Natural killer cell (primary cell): ENCODE data around the gene NBPF26. TPM values are rescaled to one million over a fixed set of nuclear protein-coding genes. Genes with fewer than 3 reads are reported as not detected.
"Not testable (repeated sequence)": the region's sequence is repeated elsewhere in the genome, so short reads cannot be mapped to it uniquely, and the experiment has no call there.

Source experiments
- ATAC-seq, 3 donors: fragments of 150-1000 bp in 2 of 3; fragments of 200-7000 bp in 1 of 3; cut with Tn5 transposase; 1 replicate in 1 of 3; 2 replicates in 2 of 3; pipeline ENCODE4 v1.10.0; 2021; ENCODE audit warnings: mild to moderate bottlenecking in 2 of 3, moderate library complexity in 2 of 3
- DNase-seq, 2 donors: peaks; one replicate each; pipeline versions ENCODE4 v3.0.0 to v3.0.0-alpha.2; 2013 to 2021; ENCODE audit warnings: mixed read lengths in 1 of 2
- H3K27ac ChIP-seq: one replicate; pipeline ENCODE4 v1.5.1; 2013; ENCODE audit warnings: mild to moderate bottlenecking, low read length
- H3K27me3 ChIP-seq: one replicate; pipeline ENCODE4 v1.6.1; 2013; ENCODE audit warnings: low read length; ENCODE audit not compliant: control insufficient read depth, insufficient read depth
- H3K36me3 ChIP-seq: one replicate; pipeline ENCODE4 v1.6.1; 2013; ENCODE audit warnings: low read length; ENCODE audit not compliant: control insufficient read depth, insufficient read depth
- H3K4me1 ChIP-seq: one replicate; pipeline ENCODE4 v1.6.1; 2013; ENCODE audit warnings: low read length; ENCODE audit not compliant: control insufficient read depth, insufficient read depth
- H3K4me3 ChIP-seq: one replicate; pipeline ENCODE4 v1.5.1; 2013; ENCODE audit warnings: low read length
- H3K9me3 ChIP-seq: one replicate; pipeline ENCODE4 v1.6.1; 2013; ENCODE audit warnings: low read length; ENCODE audit not compliant: control insufficient read depth, insufficient read depth
- H3K27ac Mint-ChIP-seq, 2 donors: one replicate each; pipeline ENCODE4 v1.8.0; 2022; ENCODE audit warnings: mild to moderate bottlenecking in 2 of 2, mixed read lengths in 2 of 2, moderate library complexity in 1 of 2
- H3K27me3 Mint-ChIP-seq, 2 donors: one replicate each; pipeline ENCODE4 v1.8.0; 2022; ENCODE audit warnings: low read depth in 2 of 2, mixed read lengths in 2 of 2
- H3K36me3 Mint-ChIP-seq: one replicate; pipeline ENCODE4 v1.8.0; 2022; ENCODE audit warnings: mixed read lengths
- H3K4me1 Mint-ChIP-seq, 2 donors: one replicate each; pipeline ENCODE4 v1.8.0; 2022; ENCODE audit warnings: mixed read lengths in 2 of 2
- H3K4me3 Mint-ChIP-seq: one replicate; pipeline ENCODE4 v1.8.0; 2022; ENCODE audit warnings: mild to moderate bottlenecking, moderate library complexity, mixed read lengths
- H3K9me3 Mint-ChIP-seq, 2 donors: one replicate each; pipeline ENCODE4 v1.8.0; 2022; ENCODE audit warnings: mixed read lengths in 2 of 2
- WGBS: methylation state at CpG from one replicate; pipeline ENCODE4 v1.1.7; 2013; ENCODE audit warnings: missing lambda C conversion rate; ENCODE audit not compliant: insufficient coverage; 5-methylcytosine and 5-hydroxymethylcytosine counted together
- intact Hi-C: fragments of 100-400 bp; cut with micrococcal nuclease; formaldehyde crosslinking; loops from one replicate; pipeline ENCODE4 v1.14.2; 2022
- total RNA-seq, 4 donors: library from RNA; stranded (reverse); fragments of 120-200 nt in 1 of 4; gene quantifications; one replicate each; pipeline versions ENCODE4 v1.2.3 to v1.2.4, GENCODE V29; 2013 to 2022

Gene NBPF26
- total RNA-seq, 3 donors from 2014 or later (not counting 1 experiment from before 2014, with no cell fraction given), result 3.3 to 9.8 (median 6.7) TPM

GRCh38 chr1:120723358-120723714 lies 409 bp upstream of the NBPF26 start:
- intact Hi-C loops, H3K4me3 Mint-ChIP-seq, H3K4me3 ChIP-seq: not testable (repeated sequence)

GRCh38 chr1:120724507-120724906 lies 762 bp downstream of the NBPF26 start:
- H3K27me3 Mint-ChIP-seq, H3K4me1 Mint-ChIP-seq, DNase-seq, H3K4me1 ChIP-seq, H3K9me3 Mint-ChIP-seq, H3K36me3 Mint-ChIP-seq, H3K27ac ChIP-seq, ATAC-seq, H3K36me3 ChIP-seq, H3K27me3 ChIP-seq, H3K9me3 ChIP-seq, intact Hi-C loops, H3K27ac Mint-ChIP-seq: not testable (repeated sequence)
- peak overlapping the region; percentile 37 for H3K4me3 ChIP-seq
- WGBS, result 0% methylated on average over 4 of the region's 28 CpGs
- H3K4me3 Mint-ChIP-seq, result peak overlapping the region; percentile 57

More at GRCh38 chr1:120723358-120723714, 409 bp upstream of the NBPF26 start:
- H3K36me3 Mint-ChIP-seq, H3K36me3 ChIP-seq, H3K4me1 ChIP-seq, H3K27ac Mint-ChIP-seq, H3K27me3 Mint-ChIP-seq, DNase-seq, H3K4me1 Mint-ChIP-seq, H3K9me3 Mint-ChIP-seq, H3K27ac ChIP-seq, H3K27me3 ChIP-seq, H3K9me3 ChIP-seq: not testable (repeated sequence)
- WGBS, result no CpG with 5 or more reads among the region's 12 CpGs
- ATAC-seq, result peak in 1 of 3 donors; percentile 46

GRCh38 chr1:120728811-120729210 lies 5.1 kb downstream of the NBPF26 start:
- H3K9me3 ChIP-seq, H3K36me3 ChIP-seq, H3K4me3 Mint-ChIP-seq, H3K27ac ChIP-seq, H3K4me1 Mint-ChIP-seq, H3K27ac Mint-ChIP-seq, H3K27me3 Mint-ChIP-seq, H3K9me3 Mint-ChIP-seq, intact Hi-C loops, DNase-seq, H3K36me3 Mint-ChIP-seq, H3K27me3 ChIP-seq, H3K4me1 ChIP-seq, ATAC-seq, H3K4me3 ChIP-seq: not testable (repeated sequence)

GRCh38 chr1:120769090-120769489 lies 45.3 kb downstream of the NBPF26 start:
- H3K9me3 Mint-ChIP-seq, H3K27ac ChIP-seq, ATAC-seq, DNase-seq, H3K27me3 Mint-ChIP-seq, H3K9me3 ChIP-seq, H3K27ac Mint-ChIP-seq, H3K36me3 Mint-ChIP-seq, H3K4me1 ChIP-seq, H3K36me3 ChIP-seq, H3K4me3 ChIP-seq, H3K4me1 Mint-ChIP-seq, intact Hi-C loops, H3K27me3 ChIP-seq, H3K4me3 Mint-ChIP-seq: not testable (repeated sequence)
- no CpG with 5 or more reads among the region's 3 CpGs for WGBS

GRCh38 chr1:120805452-120805851 lies 81.7 kb downstream of the NBPF26 start:
- WGBS, result 95% methylated on average over 3 of the region's 7 CpGs
- H3K36me3 ChIP-seq, H3K4me1 ChIP-seq, H3K36me3 Mint-ChIP-seq, H3K27me3 Mint-ChIP-seq, H3K27me3 ChIP-seq, H3K4me1 Mint-ChIP-seq, H3K27ac ChIP-seq, intact Hi-C loops, H3K4me3 ChIP-seq, H3K9me3 Mint-ChIP-seq, H3K27ac Mint-ChIP-seq, H3K4me3 Mint-ChIP-seq, H3K9me3 ChIP-seq, ATAC-seq: not testable (repeated sequence)
- peak in 1 of 2 donors; percentile 22 for DNase-seq

GRCh38 chr1:120811822-120812221 lies 88.1 kb downstream of the NBPF26 start:
- H3K27ac ChIP-seq, H3K27ac Mint-ChIP-seq, H3K36me3 ChIP-seq, H3K27me3 ChIP-seq, H3K9me3 Mint-ChIP-seq, H3K4me3 Mint-ChIP-seq, H3K4me1 Mint-ChIP-seq, H3K9me3 ChIP-seq, ATAC-seq, intact Hi-C loops, H3K27me3 Mint-ChIP-seq, H3K36me3 Mint-ChIP-seq, H3K4me1 ChIP-seq, H3K4me3 ChIP-seq: not testable (repeated sequence)
- DNase-seq, result peak in 1 of 2 donors; percentile 11
- WGBS, result 18% methylated on average over 3 of the region's 10 CpGs

- H3K27ac ChIP-seq, H3K4me3 ChIP-seq, H3K27me3 Mint-ChIP-seq, H3K36me3 Mint-ChIP-seq, H3K36me3 ChIP-seq, ATAC-seq, H3K27me3 ChIP-seq, H3K9me3 ChIP-seq, H3K27ac Mint-ChIP-seq, H3K4me3 Mint-ChIP-seq, DNase-seq, H3K4me1 Mint-ChIP-seq, H3K9me3 Mint-ChIP-seq, intact Hi-C loops, H3K4me1 ChIP-seq: not testable (repeated sequence)
- no CpG with 5 or more reads among the region's 4 CpGs for WGBS
These were observed 101.3 kb downstream of the NBPF26 start for GRCh38 chr1:120825051-120825450.

GRCh38 chr1:120826623-120827022 lies 102.9 kb downstream of the NBPF26 start:
- DNase-seq, H3K4me1 ChIP-seq, H3K36me3 Mint-ChIP-seq, H3K27me3 ChIP-seq, H3K4me1 Mint-ChIP-seq, H3K27ac ChIP-seq, H3K4me3 Mint-ChIP-seq, H3K27me3 Mint-ChIP-seq, ATAC-seq, H3K9me3 ChIP-seq, H3K36me3 ChIP-seq, H3K27ac Mint-ChIP-seq, intact Hi-C loops, H3K9me3 Mint-ChIP-seq, H3K4me3 ChIP-seq: not testable (repeated sequence)
- WGBS, result no CpG with 5 or more reads among the region's 4 CpGs
